Measurements from ENCODE around the gene MKLN1. TPM values are rescaled to one million over a fixed set of nuclear protein-coding genes. Genes with fewer than 3 reads are reported as not detected.

MKLN1 gene
- total and polyA plus RNA-seq, 2 of the 4 experiments (the other 2 are of a cell fraction): 17.5 to 52.0 TPM

GRCh38 chr7:131365838-131366237 is 38.2 kb downstream of the MKLN1 start:
- POLR2A ChIA-PET (ENCODE audit: unreplicated experiment): no interaction called here
- no TSS peak for BruUV-seq (replicated peaks)
- no peak overlapping the region for H2AK5ac ChIP-seq (ENCODE audit: low read depth, low read length)
- no peak overlapping the region for H4K5ac ChIP-seq (ENCODE audit: low read depth, low read length)
- peak; percentile 70 for DNase-seq
- H3K4me3 ChIP-seq (ENCODE audit: insufficient read depth, low read depth, low read length): no peak overlapping the region
- H2AK9ac ChIP-seq (replicated peaks; ENCODE audit: low read depth, low read length, poor library complexity): no peak overlapping the region
- H3K27ac ChIP-seq (ENCODE audit: insufficient read depth, low read length): no peak overlapping the region
- no peak overlapping the region for H3K18ac ChIP-seq (ENCODE audit: low read depth, low read length)
- H3K23ac ChIP-seq (ENCODE audit: low read depth, low read length): no peak overlapping the region
- H2BK5ac ChIP-seq (ENCODE audit: low read depth, low read length, poor library complexity, severe bottlenecking): no peak overlapping the region
- intact Hi-C loops (cut with micrococcal nuclease) (no loop called here), in situ Hi-C loops (cut with MboI; ENCODE audit: low sequenced_read_pairs) (no loop called here), dilution Hi-C loops (cut with HindIII; ENCODE audit: low sequenced_read_pairs, unreplicated experiment) (no loop called here)
- no peak overlapping the region for H4K8ac ChIP-seq (ENCODE audit: low read depth in 2 of 2, low read length in 2 of 2)
- H3K27me3 ChIP-seq (ENCODE audit: control insufficient read depth, insufficient read depth, low read length): no peaks in the 10 kb centered on the region
- H2BK120ac ChIP-seq (ENCODE audit: low read depth, low read length): no peak overlapping the region
- peaks cover 75% of the 10 kb centered on the region for H4K20me1 ChIP-seq (ENCODE audit: insufficient read depth, low read length)
- no peak overlapping the region for H3K4ac ChIP-seq (ENCODE audit: low read depth, low read length)
- no peak overlapping the region for H2BK20ac ChIP-seq (ENCODE audit: low read depth, low read length)
- 80% methylated on average over 1 of the region's 3 CpGs; no CpG with 5 or more reads in 1 of the 2 experiments for WGBS, 2 experiments (ENCODE audit: extremely low coverage in 2 of 2, insufficient read length in 1 of 2)
- no peak overlapping the region; the same call in 1 of the 2 replicates for H3K4me2 ChIP-seq (ENCODE audit: low read depth, low read length)
- ATAC-seq (ENCODE audit: low read depth): peak; percentile 48
- H2AFZ ChIP-seq (replicated peaks; ENCODE audit: low read length, poor library complexity): no peak overlapping the region
- no peaks in the 10 kb centered on the region for H3K9me3 ChIP-seq (ENCODE audit: control insufficient read depth, insufficient read depth, low read length)
- CTCF ChIA-PET: interaction anchor here (0.6 kb wide), 1 partner anchor 480 kb away, joined by 4 read pairs; no protein-coding TSS in a partner anchor
- H2BK15ac ChIP-seq (ENCODE audit: low read depth, low read length): no peak overlapping the region
- H3K36me3 ChIP-seq (ENCODE audit: control insufficient read depth, insufficient read depth, low read length): no peaks in the 10 kb centered on the region
- H4K91ac ChIP-seq (ENCODE audit: insufficient read depth, low read depth, low read length): no peak overlapping the region
- peaks cover 18 to 63% of the 10 kb centered on the region in 2 experiments for H3K79me1 ChIP-seq (ENCODE audit: low read depth in 1 of 2, low read length in 2 of 2)
- H3K9me1 ChIP-seq (ENCODE audit: insufficient read depth, low read length): peaks cover 4% of the 10 kb centered on the region
- H3K4me1 ChIP-seq (ENCODE audit: control insufficient read depth, insufficient read depth, low read length): peaks cover 15% of the 10 kb centered on the region
- H3K9ac ChIP-seq (ENCODE audit: low read depth, low read length): no peak overlapping the region
- TF ChIP-seq CEBPB (IDR thresholded peaks at IDR 0.05; ENCODE audit: low read depth, low read length) (peak; percentile 95), RAD21 (IDR thresholded peaks at IDR 0.05; ENCODE audit: low read length) (no peak), SMC3 (IDR thresholded peaks at IDR 0.05; ENCODE audit: low read depth, low read length) (no peak), MXI1 (IDR thresholded peaks at IDR 0.05; ENCODE audit: borderline replicate concordance, low read depth, low read length) (no peak), MAZ (IDR thresholded peaks at IDR 0.05; ENCODE audit: borderline replicate concordance, low read depth, low read length) (no peak), RFX5 (IDR thresholded peaks at IDR 0.05; ENCODE audit: low read depth, low read length) (no peak), FOS (IDR thresholded peaks at IDR 0.05; ENCODE audit: low read depth, low read length) (no peak), CTCF (conservative IDR thresholded peaks at IDR 0.05; ENCODE audit: low read depth, low read length) (no peak)
- no peak overlapping the region for H3K14ac ChIP-seq (replicated peaks; ENCODE audit: low read depth, low read length)
- H3K56ac ChIP-seq (ENCODE audit: extremely low read depth, insufficient read depth, low read length): no peak overlapping the region
